Measurements from ENCODE around the gene CD59. TPM values are rescaled to one million over a fixed set of nuclear protein-coding genes. Genes with fewer than 3 reads are reported as not detected.

The CD59 gene
- total RNA-seq, 1 experiment from 2014 or later = 170 TPM

GRCh38 chr11:33773404-33773986, 37.3 kb upstream of the CD59 start:
- peak overlapping the region; percentile 97 for H3K4me3 ChIP-seq (ENCODE audit: low read length)
- no peaks in the 10 kb centered on the region for H3F3A ChIP-seq (ENCODE audit: low read length, unreplicated experiment)
- no peaks in the 10 kb centered on the region for H3K9me2 ChIP-seq (replicated peaks; ENCODE audit: low read length)
- peak overlapping the region; percentile 95 for H3K4me2 ChIP-seq (ENCODE audit: low read length)
- ChIA-PET CTCF (no interaction called here), POLR2A (ENCODE audit: unreplicated experiment) (no interaction called here)
- intact Hi-C loops (cut with micrococcal nuclease) = loop anchor here (5.0 kb wide), 1 partner anchor 34 kb away; no protein-coding TSS in a partner anchor
- no TSS peak for BruUV-seq (replicated peaks)
- DNase-seq (no peak), ATAC-seq (peak; percentile 3; the same call in 1 of the 2 replicates)
- H4K20me1 ChIP-seq (ENCODE audit: low read length) = peaks cover 9% of the 10 kb centered on the region; the same call in 1 of the 2 replicates
- H3K36me3 ChIP-seq (ENCODE audit: low read depth, low read length) = peaks cover 1% of the 10 kb centered on the region; the same call in 1 of the 2 replicates
- peak overlapping the region; percentile 79 for H3K9ac ChIP-seq (ENCODE audit: low read length)
- H3K9me3 ChIP-seq (ENCODE audit: low read length) = no peaks in the 10 kb centered on the region
- peak overlapping the region; percentile 95 for H2AFZ ChIP-seq (ENCODE audit: low read length)
- peaks cover 47% of the 10 kb centered on the region for H3K4me1 ChIP-seq (ENCODE audit: insufficient read depth, low read length)
- H3K27me3 ChIP-seq (ENCODE audit: low read length) = no peaks in the 10 kb centered on the region
- TF ChIP-seq, protein P1, sequence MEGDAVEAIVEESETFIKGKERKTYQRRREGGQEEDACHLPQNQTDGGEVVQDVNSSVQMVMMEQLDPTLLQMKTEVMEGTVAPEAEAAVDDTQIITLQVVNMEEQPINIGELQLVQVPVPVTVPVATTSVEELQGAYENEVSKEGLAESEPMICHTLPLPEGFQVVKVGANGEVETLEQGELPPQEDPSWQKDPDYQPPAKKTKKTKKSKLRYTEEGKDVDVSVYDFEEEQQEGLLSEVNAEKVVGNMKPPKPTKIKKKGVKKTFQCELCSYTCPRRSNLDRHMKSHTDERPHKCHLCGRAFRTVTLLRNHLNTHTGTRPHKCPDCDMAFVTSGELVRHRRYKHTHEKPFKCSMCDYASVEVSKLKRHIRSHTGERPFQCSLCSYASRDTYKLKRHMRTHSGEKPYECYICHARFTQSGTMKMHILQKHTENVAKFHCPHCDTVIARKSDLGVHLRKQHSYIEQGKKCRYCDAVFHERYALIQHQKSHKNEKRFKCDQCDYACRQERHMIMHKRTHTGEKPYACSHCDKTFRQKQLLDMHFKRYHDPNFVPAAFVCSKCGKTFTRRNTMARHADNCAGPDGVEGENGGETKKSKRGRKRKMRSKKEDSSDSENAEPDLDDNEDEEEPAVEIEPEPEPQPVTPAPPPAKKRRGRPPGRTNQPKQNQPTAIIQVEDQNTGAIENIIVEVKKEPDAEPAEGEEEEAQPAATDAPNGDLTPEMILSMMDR (conservative IDR thresholded peaks at IDR 0.05; ENCODE audit: low read depth, low read length) = no peak
- TF ChIP-seq EZH2 (IDR thresholded peaks at IDR 0.05; ENCODE audit: low read length, unreplicated experiment) (no peak), EZH2phosphoT487 (IDR thresholded peaks at IDR 0.05; ENCODE audit: borderline replicate concordance, low read length) (no peak)
- peaks cover 44% of the 10 kb centered on the region for H3K79me2 ChIP-seq (ENCODE audit: low read length)
- peak overlapping the region; percentile 19; the same call in 1 of the 2 replicates for H3K27ac ChIP-seq (ENCODE audit: low read length)

DNA sequence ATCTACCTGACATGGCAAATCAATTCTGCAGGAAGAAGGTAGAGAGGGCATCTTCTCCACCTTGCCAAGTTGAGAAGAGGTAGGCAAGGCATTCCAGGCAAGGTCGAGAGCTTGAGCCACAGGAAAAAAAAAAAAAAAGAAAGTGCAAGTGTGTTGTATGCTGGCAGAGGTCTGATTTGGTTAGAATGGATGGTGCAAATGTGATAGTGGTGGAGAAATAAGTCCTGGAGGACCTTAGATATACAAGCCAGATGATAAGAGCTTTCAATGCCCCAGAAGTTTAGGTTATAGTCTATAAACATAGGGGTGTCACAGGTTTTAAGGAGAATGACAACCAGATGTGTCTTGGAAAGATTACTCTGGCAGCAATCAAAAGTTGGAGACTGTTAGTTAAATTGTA, 36.6 kb upstream of the CD59 start:
- Histone ChIP-seq H3F3A (ENCODE audit: low read length, unreplicated experiment) (no peaks in the 10 kb centered on the region), H3K27me3 (ENCODE audit: low read length) (no peaks in the 10 kb centered on the region), H4K20me1 (ENCODE audit: low read length) (peaks cover 9% of the 10 kb centered on the region; the same call in 1 of the 2 replicates), H3K4me3 (ENCODE audit: low read length) (peak overlapping the region; percentile 97; the same call in 1 of the 2 replicates), H3K4me2 (ENCODE audit: low read length) (peak overlapping the region; percentile 95), H3K9me3 (ENCODE audit: low read length) (no peaks in the 10 kb centered on the region), H3K9me2 (replicated peaks; ENCODE audit: low read length) (no peaks in the 10 kb centered on the region), H3K4me1 (ENCODE audit: insufficient read depth, low read length) (peaks cover 47% of the 10 kb centered on the region), H2AFZ (ENCODE audit: low read length) (no peak overlapping the region), H3K79me2 (ENCODE audit: low read length) (peaks cover 44% of the 10 kb centered on the region), H3K9ac (ENCODE audit: low read length) (no peak overlapping the region), H3K36me3 (ENCODE audit: low read depth, low read length) (peaks cover 7% of the 10 kb centered on the region), H3K27ac (ENCODE audit: low read length) (peak overlapping the region; percentile 45)
- ChIA-PET POLR2A (ENCODE audit: unreplicated experiment) (interaction anchor here (0.6 kb wide), 1 partner anchor 54 kb away, joined by 5 read pairs; no protein-coding TSS in a partner anchor), CTCF (no interaction called here)
- intact Hi-C loops (cut with micrococcal nuclease) = loop anchor here (5.0 kb wide), 1 partner anchor 34 kb away; no protein-coding TSS in a partner anchor
- TSS peak; percentile 24 for BruUV-seq (replicated peaks)
- DNase-seq (no peak), ATAC-seq (no peak)
- TF ChIP-seq EZH2phosphoT487 (IDR thresholded peaks at IDR 0.05; ENCODE audit: borderline replicate concordance, low read length) = no peak
- no peak for TF ChIP-seq EZH2 (IDR thresholded peaks at IDR 0.05; ENCODE audit: low read length, unreplicated experiment)
- TF ChIP-seq, protein P1 (conservative IDR thresholded peaks at IDR 0.05; ENCODE audit: low read depth, low read length) = no peak

GRCh38 chr11:33772300-33772699, 36.1 kb upstream of the CD59 start:
- Histone ChIP-seq H2AFZ (ENCODE audit: low read length) (no peak overlapping the region), H3F3A (ENCODE audit: low read length, unreplicated experiment) (no peaks in the 10 kb centered on the region), H3K4me1 (ENCODE audit: insufficient read depth, low read length) (peaks cover 47% of the 10 kb centered on the region), H3K36me3 (ENCODE audit: low read depth, low read length) (peaks cover 12% of the 10 kb centered on the region), H3K79me2 (ENCODE audit: low read length) (peaks cover 44% of the 10 kb centered on the region), H3K9me2 (replicated peaks; ENCODE audit: low read length) (no peaks in the 10 kb centered on the region), H3K27ac (ENCODE audit: low read length) (peak overlapping the region; percentile 45), H3K4me3 (ENCODE audit: low read length) (peak overlapping the region; percentile 97; the same call in 1 of the 2 replicates), H3K9me3 (ENCODE audit: low read length) (no peaks in the 10 kb centered on the region), H3K9ac (ENCODE audit: low read length) (no peak overlapping the region; the same call in 1 of the 2 replicates), H4K20me1 (ENCODE audit: low read length) (peaks cover 9% of the 10 kb centered on the region; the same call in 1 of the 2 replicates), H3K4me2 (ENCODE audit: low read length) (peak overlapping the region; percentile 95), H3K27me3 (ENCODE audit: low read length) (no peaks in the 10 kb centered on the region)
- ATAC-seq (peak; percentile 56), DNase-seq (peak; percentile 77)
- intact Hi-C loops (cut with micrococcal nuclease) = loop anchor here (5.0 kb wide), 1 partner anchor 35 kb away; no protein-coding TSS in a partner anchor
- BruUV-seq (replicated peaks) = no TSS peak
- ChIA-PET CTCF (no interaction called here), POLR2A (ENCODE audit: unreplicated experiment) (interaction anchor here (0.6 kb wide), 1 partner anchor 55 kb away, joined by 5 read pairs; no protein-coding TSS in a partner anchor)
- no peak for TF ChIP-seq EZH2 (IDR thresholded peaks at IDR 0.05; ENCODE audit: low read length, unreplicated experiment)
- TF ChIP-seq, protein P1 (conservative IDR thresholded peaks at IDR 0.05; ENCODE audit: low read depth, low read length) = no peak

Measured in PC-3 (cell line).